HG02763 (cell line): Measurements from ENCODE around the gene SPDEF.

Experiments
- ATAC-seq: cut with Tn5 transposase; IDR thresholded peaks from one replicate; pipeline ENCODE4 v1.9.1; 2021; ENCODE audit warnings: mild to moderate bottlenecking, moderate library complexity; ENCODE audit not compliant: unreplicated experiment

Gene SPDEF

GRCh38 chr6:34556031-34556471, at the start of gene SPDEF:
Gene SPDEF (minus strand): TSS chr6:34556329. CDS start chr6:34544455, 11,874 bp downstream.
- no peak for ATAC-seq

GRCh38 chr6:34603707-34604106, 47.6 kb upstream of the SPDEF start:
- no peak for ATAC-seq

DNA sequence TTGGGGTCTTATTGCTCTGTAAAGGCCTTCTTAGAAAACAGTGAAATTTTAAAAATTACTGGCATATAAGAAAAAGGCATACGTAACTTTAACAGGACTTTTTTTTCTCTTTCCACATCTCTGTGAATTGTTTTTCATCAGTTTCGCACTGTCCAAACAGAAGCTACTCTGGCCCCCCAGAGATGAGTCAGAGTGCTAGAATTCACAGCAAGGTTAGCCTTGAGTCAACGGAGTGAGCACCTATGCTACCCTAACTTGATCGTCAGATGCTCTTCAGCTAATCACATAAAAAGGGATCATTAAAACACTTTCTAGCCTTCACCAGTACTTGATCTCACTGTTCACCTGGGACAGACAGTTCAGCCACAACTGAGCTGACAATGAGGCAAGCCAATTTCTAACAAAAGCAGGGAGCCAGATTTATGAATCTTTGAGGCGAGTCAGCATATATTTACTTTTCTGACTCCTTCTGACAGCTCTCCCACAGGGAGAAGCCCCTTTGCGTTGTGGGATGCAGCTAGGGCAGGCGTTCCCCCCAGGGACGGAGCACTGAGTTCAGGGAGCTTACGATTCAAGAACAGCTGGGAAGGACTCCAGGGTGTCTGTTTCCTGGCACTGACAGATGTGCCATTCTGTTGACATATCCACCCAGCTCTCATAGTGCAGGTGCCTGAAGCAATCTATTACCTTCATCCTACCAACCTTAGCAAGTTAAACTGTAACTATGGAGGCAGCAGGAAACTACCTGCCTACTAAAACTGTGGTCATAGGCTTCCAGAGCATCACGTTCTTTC, 46.4 kb upstream of the SPDEF start:
- ATAC-seq = no peak

- ATAC-seq = no peak
Measured at GRCh38 chr6:34601706-34602105, 45.6 kb upstream of the SPDEF start.

DNA sequence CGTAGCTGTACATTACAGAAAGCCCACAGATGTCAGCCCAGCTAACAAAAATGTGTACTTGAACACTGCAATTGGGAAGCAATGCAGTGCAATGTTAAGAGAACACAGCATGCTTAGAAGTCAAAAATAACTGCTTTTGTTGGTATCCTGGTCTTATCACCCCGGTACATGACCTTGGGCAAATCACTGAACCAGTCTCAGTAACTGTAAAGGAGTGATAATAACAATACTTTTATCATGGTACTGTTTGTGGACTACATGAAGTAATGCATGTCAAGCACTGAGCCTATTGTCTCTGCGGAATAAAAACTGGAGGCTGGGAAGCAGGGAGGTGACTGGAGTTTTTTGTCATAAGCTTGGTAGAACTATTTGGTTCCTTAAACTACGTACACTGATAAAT, 44.7 kb upstream of the SPDEF start:
- ATAC-seq = no peak

DNA sequence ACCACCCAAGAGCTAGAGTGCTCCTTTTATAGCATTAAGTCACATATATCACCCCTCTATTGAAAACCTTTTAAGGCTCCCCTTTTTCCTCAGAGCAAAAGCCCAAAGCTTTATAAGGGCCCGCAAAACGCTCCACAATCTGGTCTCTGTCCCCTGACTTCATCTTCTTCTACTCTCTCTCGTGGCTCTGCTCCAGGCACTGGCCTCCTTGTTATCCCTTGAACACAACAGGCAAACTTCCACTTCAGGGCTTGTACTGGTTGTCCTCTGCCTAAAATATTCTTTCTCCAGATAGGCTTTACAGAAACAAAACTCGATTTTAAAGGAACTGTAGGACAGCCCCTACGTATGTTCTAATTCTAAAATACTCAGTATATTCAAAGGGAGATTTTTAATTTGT, 44.0 kb upstream of the SPDEF start:
- no peak for ATAC-seq

- ATAC-seq = no peak
Measured at GRCh38 chr6:34598712-34599111, 42.6 kb upstream of the SPDEF start.

- no peak for ATAC-seq
Measured at GRCh38 chr6:34597605-34598353, 41.6 kb upstream of the SPDEF start.

DNA sequence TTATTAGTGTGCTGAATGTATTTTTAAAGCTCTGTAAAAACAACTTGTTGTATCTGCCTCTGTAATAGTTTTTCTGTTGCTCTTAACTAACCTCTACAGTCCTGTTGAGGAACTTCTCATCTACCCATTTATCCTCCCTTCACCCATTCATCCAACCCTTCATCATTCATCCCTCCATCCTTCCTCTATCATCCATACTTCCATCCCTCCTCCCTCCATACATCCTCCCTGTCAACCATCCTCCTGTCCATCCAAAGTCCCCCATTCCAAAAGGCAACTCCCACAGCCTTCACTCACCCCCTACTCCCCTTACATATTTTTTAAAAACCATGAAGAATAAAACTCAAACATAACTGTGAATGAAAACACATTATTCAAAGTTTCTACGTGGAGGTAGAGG, 40.7 kb upstream of the SPDEF start:
- ATAC-seq = no peak

- ATAC-seq = no peak
Measured at GRCh38 chr6:34595332-34596184, 39.4 kb upstream of the SPDEF start.

GRCh38 chr6:34593701-34594100, 37.6 kb upstream of the SPDEF start:
- ATAC-seq = no peak

DNA sequence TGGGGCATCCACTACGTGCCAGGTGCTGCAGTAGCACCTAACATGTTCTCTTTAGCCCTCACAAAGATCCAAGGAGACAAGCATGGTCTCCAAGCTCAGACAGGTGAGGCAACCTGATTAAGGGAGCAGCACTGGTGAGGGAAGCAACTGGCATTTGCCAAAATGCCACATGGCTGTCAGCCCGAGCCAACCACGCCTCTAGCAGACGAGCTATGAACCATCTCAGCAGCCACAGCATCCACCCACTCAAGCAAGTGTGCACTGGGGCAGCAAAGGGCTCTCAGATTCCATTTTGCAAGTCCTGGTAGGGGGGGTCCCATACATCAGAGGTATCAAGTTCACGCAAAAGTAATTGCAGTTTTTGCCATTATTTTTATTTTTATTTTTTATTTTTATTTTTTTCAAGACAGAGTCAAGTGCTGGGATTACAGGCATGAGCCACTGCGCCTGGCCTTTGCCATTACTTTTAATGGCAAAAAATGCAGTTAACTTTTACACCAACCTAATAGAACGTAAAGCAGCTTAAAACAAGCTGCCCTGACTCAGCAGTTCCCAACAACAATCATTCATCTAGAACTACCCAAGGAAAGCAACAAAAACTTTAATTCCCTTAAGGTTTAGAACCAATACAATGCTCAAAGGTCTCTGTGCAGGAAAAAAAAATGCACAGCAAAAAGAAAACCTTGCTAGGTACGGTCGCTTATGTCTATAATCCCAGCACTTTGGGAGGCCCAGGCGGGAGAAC, 36.3 kb upstream of the SPDEF start:
- no peak for ATAC-seq

DNA sequence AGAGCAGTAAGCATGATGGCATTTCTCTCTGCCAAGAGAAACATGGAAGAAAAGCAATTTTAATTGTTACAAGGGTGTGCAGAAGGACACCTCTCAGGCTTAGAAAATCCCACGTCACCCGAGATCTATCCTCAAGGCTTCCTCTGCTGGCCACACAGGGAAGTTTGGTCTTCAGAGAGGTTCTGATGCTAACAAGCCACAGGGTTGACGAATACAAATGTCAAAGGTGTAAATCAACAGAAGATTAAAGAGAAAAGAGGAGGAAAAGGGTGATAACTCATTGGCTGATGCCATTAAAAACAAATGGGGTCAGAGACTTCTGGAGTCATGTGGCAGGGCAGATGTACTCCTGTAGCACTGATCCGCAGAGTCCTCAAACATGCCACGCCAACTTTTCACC, 33.6 kb upstream of the SPDEF start:
- ATAC-seq = no peak

GRCh38 chr6:34589140-34589539, 33.0 kb upstream of the SPDEF start:
- no peak for ATAC-seq

DNA sequence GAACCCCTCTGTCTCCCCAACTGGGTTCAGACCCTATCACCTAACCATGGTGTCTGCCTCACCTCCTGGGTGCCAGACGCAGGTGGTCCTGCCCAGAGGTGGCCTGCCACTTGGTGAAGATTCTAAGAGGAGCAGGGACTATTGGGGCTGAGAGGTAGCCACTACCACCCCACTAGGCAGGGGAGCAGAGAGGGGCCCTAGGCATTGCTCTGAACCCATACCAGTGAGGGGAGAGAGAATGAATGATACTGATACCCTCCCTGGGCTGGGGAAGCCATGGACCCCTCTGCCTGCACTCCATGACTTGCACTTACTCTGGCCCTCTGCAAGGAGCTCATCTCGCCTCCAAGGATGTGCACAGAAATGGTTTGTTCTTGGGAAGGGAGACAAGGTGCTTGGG, 31.7 kb upstream of the SPDEF start:
- ATAC-seq = no peak

- ATAC-seq = no peak
Measured at GRCh38 chr6:34587325-34587724, 31.2 kb upstream of the SPDEF start.

GRCh38 chr6:34586327-34587040, 30.4 kb upstream of the SPDEF start:
- no peak for ATAC-seq

DNA sequence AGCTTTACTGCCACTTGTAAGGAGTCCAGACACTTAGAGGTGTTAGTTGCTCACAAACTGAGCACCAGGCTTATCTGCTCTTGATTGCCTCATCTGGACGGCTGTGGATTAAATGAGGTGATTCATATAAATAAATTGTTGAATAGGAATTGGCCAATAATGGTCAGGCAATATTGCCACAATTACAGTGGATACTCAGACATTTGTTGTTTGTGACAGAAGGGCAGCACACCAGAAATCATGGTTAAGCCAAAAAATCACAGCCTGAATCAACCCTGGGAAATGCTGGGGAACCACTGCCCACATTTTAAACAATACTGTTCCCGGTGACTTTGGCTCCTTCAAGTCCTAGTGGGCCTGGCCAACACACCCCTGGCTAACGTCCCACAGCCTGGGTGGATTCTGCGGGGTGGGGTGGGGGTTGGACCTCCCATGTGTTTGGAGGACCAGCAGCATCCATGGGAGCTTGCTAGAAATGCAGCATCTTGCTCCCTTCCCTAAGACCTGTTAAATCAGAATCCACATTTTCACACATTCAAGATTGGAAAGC, 29.5 kb upstream of the SPDEF start:
- no peak for ATAC-seq

- no peak for ATAC-seq
Measured at GRCh38 chr6:34585108-34585507, 29.0 kb upstream of the SPDEF start.

GRCh38 chr6:34584694-34585093, 28.6 kb upstream of the SPDEF start:
- no peak for ATAC-seq
